ENCODE data around the gene ZNF284.
"Not testable (repeated sequence)": the region's sequence is repeated elsewhere in the genome, so short reads cannot be mapped to it uniquely, and the experiment has no call there.

ZNF284 gene

DNA sequence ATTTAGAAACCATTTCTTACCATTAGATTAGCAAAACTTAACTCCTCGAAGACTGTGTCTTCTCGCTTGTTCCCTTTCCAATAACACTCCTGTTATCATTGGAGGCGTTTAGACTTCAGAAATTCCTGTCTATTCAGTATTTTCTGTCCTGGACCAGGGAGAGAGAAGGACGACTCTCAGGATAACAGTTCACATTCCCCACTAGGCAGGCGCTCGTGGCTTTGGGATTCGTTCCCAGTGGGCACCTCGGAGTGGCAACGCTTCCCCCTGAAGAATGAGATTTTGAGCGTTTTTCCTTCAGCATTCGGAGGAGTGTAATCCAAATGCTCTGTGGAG lies 40.8 kb downstream of the ZNF284 start:
- DNase-seq = no peak

DNA sequence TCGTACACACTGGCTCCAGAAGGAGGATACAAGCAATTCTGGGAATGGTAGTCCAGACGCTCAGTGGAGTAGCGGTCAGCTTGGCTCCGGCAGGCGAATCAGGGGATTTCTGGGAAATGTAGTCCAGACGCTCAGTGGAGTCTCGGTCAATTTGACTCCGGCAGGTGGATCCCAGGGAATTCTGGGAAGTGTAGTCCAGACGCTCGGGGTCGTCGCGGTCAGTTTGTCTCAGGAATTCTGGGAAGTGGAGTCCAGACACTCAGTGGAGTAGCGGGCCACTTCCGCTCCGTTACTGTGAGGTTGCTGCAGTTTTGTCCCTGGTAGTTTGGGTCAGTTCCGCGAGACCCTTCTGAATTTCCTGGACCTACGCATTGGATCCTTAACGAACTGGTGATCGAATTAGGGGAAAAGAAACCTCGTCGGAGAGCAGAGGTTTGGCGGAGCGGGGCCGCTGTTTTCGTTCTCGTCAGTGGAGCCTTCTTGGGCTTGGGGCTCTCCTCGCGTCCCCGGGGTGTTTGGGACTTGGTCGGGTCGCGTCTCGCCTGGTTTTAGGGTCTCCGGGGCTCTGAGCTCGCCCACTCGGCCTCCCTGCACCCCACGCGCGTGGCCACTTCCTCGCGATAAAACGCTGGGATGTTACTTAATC lies 41.3 kb downstream of the ZNF284 start, which contains the start of gene ZNF225:
Gene ZNF225 (plus strand): TSS at position 262 of the 646 bp plus-strand sequence. CDS start 2,429 bp downstream, outside the sequence.
- DNase-seq = peak; percentile 94

DNA sequence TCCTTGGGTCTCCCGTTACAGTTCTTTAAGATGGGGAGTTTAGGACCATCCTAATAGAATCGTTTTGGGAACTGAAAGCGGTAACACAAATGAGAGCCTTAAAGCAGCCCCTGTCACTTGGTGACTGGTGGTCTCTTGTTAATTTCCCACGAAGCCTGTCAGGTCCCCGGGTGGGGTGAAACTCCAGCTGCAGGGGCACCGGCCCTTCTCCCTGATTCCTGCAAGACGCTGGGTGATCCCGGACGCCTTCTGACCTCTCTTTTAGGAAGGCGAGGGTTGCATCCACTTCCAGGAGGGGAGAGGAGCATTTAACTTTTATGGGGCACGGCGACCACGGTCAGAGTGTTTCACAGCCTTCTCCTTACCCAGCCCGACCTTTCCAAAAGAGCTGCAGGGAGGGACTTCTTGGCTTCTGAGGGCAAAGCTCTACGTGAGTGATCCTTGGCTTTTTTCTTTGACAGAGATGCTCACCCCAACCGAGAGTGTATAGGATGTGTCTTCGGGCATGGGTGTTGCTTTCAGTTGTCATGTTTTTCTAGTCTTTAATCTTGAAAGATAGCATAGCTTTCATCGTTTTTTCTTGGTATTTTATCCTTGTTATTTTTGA lies 41.9 kb downstream of the ZNF284 start:
- DNase-seq = no peak

GRCh38 chr19:44121162-44121561 lies 49.2 kb downstream of the ZNF284 start:
- not testable (repeated sequence) for DNase-seq

GRCh38 chr19:44131955-44132354 lies 60.0 kb downstream of the ZNF284 start:
- DNase-seq = no peak

Data from CD4-positive, alpha-beta T cell treated with Interleukin-4 for 4 hours (primary cell).